K562 (cell line): ENCODE data around the gene NOLC1. TPM values are rescaled to one million over a fixed set of nuclear protein-coding genes. Genes with fewer than 3 reads are reported as not detected.

Source experiments
- ATAC-seq: fragments of 200-7000 bp; cut with Tn5 transposase; 3 replicates; pipeline ENCODE4 v1.9.1; 2020; ENCODE audit warnings: moderate library complexity
- BruUV-seq: library from RNA; stranded (reverse); fragments of 400-500 nt; replicated peaks from 2 replicates; lab custom pipeline; 2021; lab: Mats Ljungman, UMichigan
- CTCF ChIA-PET: fragments of 300-600 bp; formaldehyde crosslinking; extraction: SDS; loops from one replicate; lab custom pipeline; 2021; ENCODE audit warnings: low intra/inter-chr PET ratio; lab: Yijun Ruan, JAX
- POLR2A ChIA-PET: fragments of 300-600, 350-650 bp; sonication (Branson Sonifier 250); formaldehyde crosslinking; extraction: SDS; loops from one replicate; lab custom pipeline; 2021; ENCODE audit warnings: antibody characterized with exemption, inconsistent platforms; lab: Yijun Ruan, JAX
- DNase-seq, 4 experiments: peaks; one replicate each; pipeline versions ENCODE4 v3.0.0 to v3.0.0-alpha.2; 2011 to 2018; ENCODE audit warnings: low spot score in 3 of 4, mixed read lengths in 3 of 4; ENCODE audit errors: extremely low read depth in 1 of 4
- FAIRE-seq: peaks from 2 replicates; lab custom pipeline; 2011; peaks lifted over from hg19 to GRCh38; lab: Jason Lieb, UNC
- H2AFZ ChIP-seq: 2 replicates; pipeline ENCODE4 v1.6.0; 2011; ENCODE audit warnings: low read depth, low read length, control low read depth, inconsistent platforms
- H3K27ac ChIP-seq: fragments of 200-600 bp; 3 replicates; pipeline ENCODE4 v1.8.0; 2011; ENCODE audit warnings: low read depth, mild to moderate bottlenecking, control low read depth, inconsistent platforms, low read length, moderate library complexity, mixed read lengths; ENCODE audit errors: extremely low read depth
- H3K27me3 ChIP-seq, 2 experiments: fragments of 300-600 bp in 1 of 2; 2 replicates in 1 of 2; 3 replicates in 1 of 2; pipeline versions ENCODE4 v1.6.0 to v1.8.0; 2011; ENCODE audit warnings: inconsistent platforms in 2 of 2, low read length in 2 of 2, mild to moderate bottlenecking in 1 of 2, mixed read lengths in 1 of 2, moderate library complexity in 1 of 2; ENCODE audit not compliant: control insufficient read depth in 2 of 2, insufficient read depth in 2 of 2
- H3K36me3 ChIP-seq: fragments of 300-600 bp; 3 replicates; pipeline ENCODE4 v1.8.0; 2011; ENCODE audit warnings: mild to moderate bottlenecking, low read length, inconsistent platforms; ENCODE audit not compliant: control insufficient read depth, insufficient read depth
- H3K4me1 ChIP-seq, 2 experiments: fragments of 200-600 bp in 1 of 2; replicated peaks in 1 of 2; 2 replicates in 1 of 2; 3 replicates in 1 of 2; pipeline versions ENCODE4 v1.5.1 to v1.8.0; 2011; ENCODE audit warnings: inconsistent platforms in 2 of 2, low read length in 2 of 2, mild to moderate bottlenecking in 1 of 2, mixed read lengths in 1 of 2, moderate library complexity in 1 of 2; ENCODE audit not compliant: control insufficient read depth in 2 of 2, insufficient read depth in 2 of 2
- H3K4me2 ChIP-seq: 2 replicates; pipeline ENCODE4 v1.6.1; 2011; ENCODE audit warnings: low read length, control low read depth, inconsistent platforms, mixed read lengths; ENCODE audit not compliant: insufficient read depth
- H3K4me3 ChIP-seq: fragments of 200-600 bp; sonication (generic), shearing (Covaris generic); 2 replicates; pipeline ENCODE4 v1.5.1; 2016; ENCODE audit warnings: control low read depth, inconsistent platforms
- H3K79me2 ChIP-seq: fragments of 200-600 bp; 3 replicates; pipeline ENCODE4 v1.8.0; 2011; ENCODE audit warnings: low read length, inconsistent platforms; ENCODE audit not compliant: control insufficient read depth, insufficient read depth
- H3K9ac ChIP-seq, 2 experiments: 2 replicates each; pipeline versions ENCODE4 v1.6.0 to v1.6.1; 2011; ENCODE audit warnings: low read depth in 2 of 2, low read length in 2 of 2, control low read depth in 1 of 2, inconsistent platforms in 1 of 2, mild to moderate bottlenecking in 1 of 2, mixed read lengths in 1 of 2; ENCODE audit not compliant: insufficient read depth in 1 of 2
- H3K9me1 ChIP-seq: one replicate; pipeline ENCODE4 v1.6.0; 2011; ENCODE audit warnings: inconsistent platforms, mild to moderate bottlenecking, low read length, moderate library complexity; ENCODE audit not compliant: control insufficient read depth, insufficient read depth
- H3K9me3 ChIP-seq: replicated peaks from 2 replicates; pipeline ENCODE4 v1.5.1; 2011; ENCODE audit warnings: low read depth, low read length, inconsistent platforms; ENCODE audit not compliant: control insufficient read depth, insufficient read depth
- H4K20me1 ChIP-seq: replicated peaks from 2 replicates; pipeline ENCODE4 v1.6.1; 2011; ENCODE audit warnings: low read length, inconsistent platforms, mixed read lengths; ENCODE audit not compliant: control insufficient read depth, insufficient read depth
- ATF6 ChIP-seq: sonication (generic); formaldehyde crosslinking; IDR thresholded peaks from 2 replicates; pipeline ENCODE4 v1.4.0; 2020; ENCODE audit warnings: mild to moderate bottlenecking, missing genetic modification reagents
- BRD4 ChIP-seq: fragments of 200-600 bp; sonication (generic); IDR thresholded peaks from 2 replicates; pipeline ENCODE4 v1.6.1; 2017; ENCODE audit warnings: inconsistent platforms
- ESRRB ChIP-seq: fragments of 250-450 bp; sonication (Bioruptor Pico); IDR thresholded peaks from 2 replicates; pipeline ENCODE4 v1.5.0; 2020; ENCODE audit warnings: mild to moderate bottlenecking, moderate library complexity, borderline replicate concordance
- GTF3C2 ChIP-seq: IDR thresholded peaks from 3 replicates; pipeline ENCODE4 v1.6.1; 2011; ENCODE audit warnings: borderline replicate concordance, mild to moderate bottlenecking, moderate library complexity; ENCODE audit not compliant: insufficient read length; ENCODE audit errors: extremely low read depth
- HNRNPL ChIP-seq: fragments of 200-400 bp; formaldehyde crosslinking; IDR thresholded peaks from 2 replicates; pipeline ENCODE4 v1.6.1; 2017; ENCODE audit warnings: low read depth, mild to moderate bottlenecking, low read length
- MXI1 ChIP-seq: IDR thresholded peaks from 2 replicates; pipeline ENCODE4 v1.6.1; 2011; ENCODE audit warnings: low read depth, mild to moderate bottlenecking, improper control_type of control experiment, low read length
- MYNN ChIP-seq, 2 experiments: sonication (generic); formaldehyde crosslinking in 1 of 2; IDR thresholded peaks; 2 replicates each; pipeline versions ENCODE4 v1.5.0 to v1.6.1; 2016 to 2020; ENCODE audit warnings: antibody characterized with exemption in 1 of 2, missing genetic modification reagents in 1 of 2
- NFRKB ChIP-seq: fragments of 450-650 bp; IDR thresholded peaks from 2 replicates; pipeline ENCODE4 v1.6.1; 2016; ENCODE audit warnings: low read depth
- THAP12 ChIP-seq: fragments of 250-450 bp; sonication (Bioruptor Pico); IDR thresholded peaks from 2 replicates; pipeline ENCODE4 v1.9.0; 2021; ENCODE audit warnings: mild to moderate bottlenecking, inconsistent platforms
- XRCC5 ChIP-seq: fragments of 200-400 bp; formaldehyde crosslinking; IDR thresholded peaks from 2 replicates; pipeline ENCODE4 v1.6.1; 2017; ENCODE audit warnings: low read depth, mild to moderate bottlenecking, low read length
- ZBTB8A ChIP-seq: fragments of 450-650 bp; IDR thresholded peaks from 2 replicates; pipeline ENCODE4 v1.6.1; 2018; ENCODE audit warnings: mild to moderate bottlenecking, moderate library complexity; ENCODE audit not compliant: partially characterized antibody
- ZBTB9 ChIP-seq: fragments of 450-650 bp; formaldehyde crosslinking; IDR thresholded peaks from 2 replicates; pipeline ENCODE4 v1.4.0; 2020; ENCODE audit warnings: mild to moderate bottlenecking, moderate library complexity
- ZC3H4 ChIP-seq: sonication (generic); formaldehyde crosslinking; IDR thresholded peaks from 2 replicates; pipeline ENCODE4 v1.9.0; 2021; ENCODE audit warnings: missing genetic modification reagents, borderline replicate concordance
- ZNF699 ChIP-seq: fragments of 250-450 bp; sonication (Bioruptor Pico); IDR thresholded peaks from 2 replicates; pipeline ENCODE4 v1.8.0; 2021; ENCODE audit warnings: mild to moderate bottlenecking, moderate library complexity; ENCODE audit not compliant: insufficient replicate concordance
- WGBS: fragments of 100-300 bp; shearing (Covaris generic); methylation state at CpG from one replicate; pipeline ENCODE4 v1.1.6; 2016; ENCODE audit warnings: low coverage, mixed read lengths; ENCODE audit not compliant: insufficient coverage; ENCODE audit errors: missing lambda C conversion rate; 5-methylcytosine and 5-hydroxymethylcytosine counted together
- in situ Hi-C: fragments of 300-500 bp; cut with MboI; formaldehyde crosslinking; loops from 4 replicates; pipeline ENCODE4 v1.15.0; 2018; ENCODE audit warnings: inconsistent platforms, mixed read lengths
- intact Hi-C: fragments of 100-400 bp; cut with micrococcal nuclease; formaldehyde crosslinking; loops from 2 replicates; pipeline ENCODE4 v1.14.2; 2022
- polyA plus RNA-seq, 8 experiments: library from polyadenylated mRNA; depleted of rRNA in 4 of 8; stranded (reverse) in 5 of 8; unstranded in 3 of 8; fragments of >200 nt; fragmentation: Nextera tagmentation in 2 of 8; fragmentation: Illumina TruSeq in 1 of 8; extraction: Ambion mirVana in 2 of 8; extraction: Trizol in 1 of 8; gene quantifications; 2 replicates each; pipeline versions ENCODE4 v1.2.1 to v1.2.3, GENCODE V29; 2011 to 2014; ENCODE audit warnings: inconsistent platforms in 1 of 8, missing spikeins in 1 of 8
- total RNA-seq, 7 experiments: library from RNA; depleted of rRNA in 6 of 7; stranded (reverse); fragments of >200 nt in 6 of 7; fragmentation: Illumina TruSeq in 2 of 7; extraction: Trizol in 2 of 7; gene quantifications; 2 replicates each; pipeline versions ENCODE4 v1.2.1 to v1.2.3, GENCODE V29; 2011 to 2021; ENCODE audit warnings: low replicate concordance in 1 of 7

NOLC1 gene
- total and polyA plus RNA-seq, 9 of the 15 experiments (the other 6 are each of a cell fraction or from before 2014, with no cell fraction given) = 102 to 310 (median 165) TPM

- Histone ChIP-seq H3K4me3 (no peak overlapping the region), H3K9me3 (no peaks in the 10 kb centered on the region), H3K9ac (peak overlapping the region in 1 of 2 experiments; percentile 64; a peak in 1 of 4 replicates), H3K4me1 (peaks cover 7 to 15% of the 10 kb centered on the region in 2 experiments; a peak in 4 of 5 replicates), H3K36me3 (peaks cover 88% of the 10 kb centered on the region), H3K79me2 (peaks cover 67% of the 10 kb centered on the region), H3K27ac (no peak overlapping the region; the same call in 2 of the 3 replicates), H2AFZ (no peak overlapping the region), H3K4me2 (no peak overlapping the region), H3K27me3 (no peaks in the 10 kb centered on the region), H4K20me1 (peaks cover 6% of the 10 kb centered on the region), H3K9me1 (no peaks in the 10 kb centered on the region)
- intact Hi-C loops = no loop called here
- POLR2A ChIA-PET = interaction anchor here (0.7 to 1.4 kb wide), 3 partner anchors 12 to 254 kb away, joined by 3 to 7 read pairs (median 3); no protein-coding TSS in a partner anchor
- CTCF ChIA-PET = no interaction called here
- in situ Hi-C loops = no loop called here
- ATAC-seq (no peak), DNase-seq (no peak), FAIRE-seq (no peak)
- 87% methylated on average over 3 of the region's 3 CpGs for WGBS
- BruUV-seq = no TSS peak
- TF ChIP-seq XRCC5 (no peak), ZC3H4 (no peak), BRD4 (no peak), THAP12 (no peak), ZNF699 (CRISPR knock-in tag) (no peak), ESRRB (CRISPR knock-in tag) (no peak), GTF3C2 (no peak), MXI1 (no peak), ZBTB9 (CRISPR knock-in tag) (no peak), NFRKB (no peak), HNRNPL (no peak), ATF6 (CRISPR knock-in tag) (no peak), ZBTB8A (no peak), MYNN (IDR thresholded peaks at IDR 0.05) (no peak), MYNN (CRISPR knock-in tag; IDR thresholded peaks at IDR 0.05) (no peak)
These were observed 5.0 kb downstream of the NOLC1 start for GRCh38 chr10:102157224-102157623.
